ENCODE results near the gene MGME1.
"Not testable (repeated sequence)": the region's sequence is repeated elsewhere in the genome, so short reads cannot be mapped to it uniquely, and the experiment has no call there.

MGME1 gene

DNA sequence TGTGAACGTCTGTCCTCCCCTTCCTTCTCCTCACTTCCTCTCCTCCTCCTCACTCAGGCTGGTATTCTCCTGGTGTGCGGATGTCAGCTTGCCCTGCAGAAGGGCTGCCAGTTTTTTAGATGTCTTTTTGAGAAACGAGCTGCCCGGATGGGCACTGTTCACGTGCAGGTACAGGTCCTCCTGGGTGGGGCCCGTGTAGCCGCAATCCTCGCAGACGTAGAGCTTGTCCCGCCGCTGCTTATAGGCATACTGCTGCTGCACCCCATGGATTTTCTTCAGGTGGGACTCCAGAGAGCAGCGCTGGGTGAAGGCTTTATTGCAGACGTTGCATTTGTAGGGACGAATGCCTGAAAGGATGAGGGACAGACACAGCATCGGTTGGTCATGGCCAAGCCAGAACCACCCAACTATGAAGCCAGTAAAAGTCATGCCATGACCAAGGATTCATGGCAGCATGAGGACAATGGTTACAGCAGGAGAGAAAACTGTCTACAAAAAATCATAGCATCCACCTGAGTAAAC lies 55.8 kb downstream of the MGME1 start:
- no peak overlapping the region for H3K4me3 ChIP-seq (ENCODE audit: severe bottlenecking)

GRCh38 chr20:18027011-18027410 lies 58.2 kb downstream of the MGME1 start:
- 0 out of 2 replicates have a peak, but pooled peaks cover 10% of the 10 kb centered on the region for H3K36me3 ChIP-seq (ENCODE audit: low read depth)
- ATAC-seq (ENCODE audit: low read depth); H3K9me3 ChIP-seq (ENCODE audit: severe bottlenecking); H3K4me3 ChIP-seq (ENCODE audit: severe bottlenecking); H3K4me1 ChIP-seq (ENCODE audit: insufficient read depth, poor library complexity, severe bottlenecking); H3K27me3 ChIP-seq (ENCODE audit: insufficient read depth, poor library complexity, severe bottlenecking); H3K27ac ChIP-seq (ENCODE audit: poor library complexity, severe bottlenecking); DNase-seq (ENCODE audit: low spot score): not testable (repeated sequence)

More for the DNA sequence above, 55.8 kb downstream of the MGME1 start:
- Histone ChIP-seq H3K36me3 (ENCODE audit: low read depth) (peaks cover 15% of the 10 kb centered on the region), H3K4me1 (ENCODE audit: insufficient read depth, poor library complexity, severe bottlenecking) (no peaks in the 10 kb centered on the region), H3K27me3 (ENCODE audit: insufficient read depth, poor library complexity, severe bottlenecking) (no peaks in the 10 kb centered on the region), H3K9me3 (ENCODE audit: severe bottlenecking) (no peaks in the 10 kb centered on the region), H3K27ac (ENCODE audit: poor library complexity, severe bottlenecking) (no peak overlapping the region)
- TF ChIP-seq, protein P1, sequence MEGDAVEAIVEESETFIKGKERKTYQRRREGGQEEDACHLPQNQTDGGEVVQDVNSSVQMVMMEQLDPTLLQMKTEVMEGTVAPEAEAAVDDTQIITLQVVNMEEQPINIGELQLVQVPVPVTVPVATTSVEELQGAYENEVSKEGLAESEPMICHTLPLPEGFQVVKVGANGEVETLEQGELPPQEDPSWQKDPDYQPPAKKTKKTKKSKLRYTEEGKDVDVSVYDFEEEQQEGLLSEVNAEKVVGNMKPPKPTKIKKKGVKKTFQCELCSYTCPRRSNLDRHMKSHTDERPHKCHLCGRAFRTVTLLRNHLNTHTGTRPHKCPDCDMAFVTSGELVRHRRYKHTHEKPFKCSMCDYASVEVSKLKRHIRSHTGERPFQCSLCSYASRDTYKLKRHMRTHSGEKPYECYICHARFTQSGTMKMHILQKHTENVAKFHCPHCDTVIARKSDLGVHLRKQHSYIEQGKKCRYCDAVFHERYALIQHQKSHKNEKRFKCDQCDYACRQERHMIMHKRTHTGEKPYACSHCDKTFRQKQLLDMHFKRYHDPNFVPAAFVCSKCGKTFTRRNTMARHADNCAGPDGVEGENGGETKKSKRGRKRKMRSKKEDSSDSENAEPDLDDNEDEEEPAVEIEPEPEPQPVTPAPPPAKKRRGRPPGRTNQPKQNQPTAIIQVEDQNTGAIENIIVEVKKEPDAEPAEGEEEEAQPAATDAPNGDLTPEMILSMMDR (IDR thresholded peaks at IDR 0.05; ENCODE audit: poor library complexity, severe bottlenecking) = no peak
- ATAC-seq (ENCODE audit: low read depth) (no peak), DNase-seq (ENCODE audit: low spot score) (no peak)

DNA sequence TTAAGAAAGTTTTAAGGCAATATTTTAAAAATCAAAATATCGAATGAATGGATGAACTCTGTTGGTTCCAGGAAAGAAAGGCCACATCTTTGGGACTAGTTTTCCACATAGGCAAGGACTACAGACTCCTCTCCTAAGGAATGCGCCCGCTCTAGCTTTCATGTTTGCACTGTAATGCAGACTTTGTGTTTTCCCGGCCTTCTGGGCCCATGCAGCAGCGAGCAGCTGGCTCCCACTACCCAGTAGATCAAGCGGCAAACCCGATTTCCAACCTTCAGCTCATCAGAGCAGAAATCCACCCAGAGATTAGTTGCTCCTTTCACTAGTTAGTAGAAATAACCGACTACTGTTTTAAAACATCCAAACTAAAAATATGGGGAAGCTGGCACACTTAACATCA lies 61.2 kb downstream of the MGME1 start:
- H3K4me3 ChIP-seq (ENCODE audit: severe bottlenecking) = no peak overlapping the region
- no peaks in the 10 kb centered on the region for H3K27me3 ChIP-seq (ENCODE audit: insufficient read depth, poor library complexity, severe bottlenecking)
- DNase-seq (ENCODE audit: low spot score) (no peak), ATAC-seq (ENCODE audit: low read depth) (no peak)
- H3K36me3 ChIP-seq (ENCODE audit: low read depth) = peaks cover 6% of the 10 kb centered on the region; the same call in 1 of the 2 replicates
- no peaks in the 10 kb centered on the region for H3K4me1 ChIP-seq (ENCODE audit: insufficient read depth, poor library complexity, severe bottlenecking)
- H3K9me3 ChIP-seq (ENCODE audit: severe bottlenecking) = no peaks in the 10 kb centered on the region
- H3K27ac ChIP-seq (ENCODE audit: poor library complexity, severe bottlenecking) = no peak overlapping the region
- TF ChIP-seq, protein P1 (IDR thresholded peaks at IDR 0.05; ENCODE audit: poor library complexity, severe bottlenecking) = no peak

DNA sequence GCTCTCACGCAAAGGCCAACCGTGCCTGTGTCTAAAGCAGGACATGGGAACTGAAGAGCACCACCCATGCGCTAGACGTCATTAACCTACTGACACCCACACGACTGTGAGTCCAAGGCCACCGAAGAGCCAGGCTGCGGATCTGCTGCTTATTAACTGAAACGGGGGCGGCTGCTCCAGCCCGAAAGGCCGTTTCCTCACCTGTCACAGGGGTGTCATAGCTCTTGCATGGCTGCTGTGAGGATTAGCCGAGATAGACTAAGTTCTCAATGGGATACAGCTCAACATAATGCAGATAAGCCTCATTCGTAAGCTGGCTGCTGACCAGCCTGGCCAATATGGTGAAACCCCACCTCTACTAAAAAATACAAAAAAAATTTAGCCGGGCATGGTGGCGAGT lies 62.2 kb downstream of the MGME1 start:
- ATAC-seq (ENCODE audit: low read depth) (no peak), DNase-seq (ENCODE audit: low spot score) (no peak)
- no peaks in the 10 kb centered on the region for H3K9me3 ChIP-seq (ENCODE audit: severe bottlenecking)
- TF ChIP-seq, protein P1 (IDR thresholded peaks at IDR 0.05; ENCODE audit: poor library complexity, severe bottlenecking) = no peak
- H3K4me3 ChIP-seq (ENCODE audit: severe bottlenecking) = no peak overlapping the region
- no peak overlapping the region for H3K27ac ChIP-seq (ENCODE audit: poor library complexity, severe bottlenecking)
- no peaks in the 10 kb centered on the region for H3K27me3 ChIP-seq (ENCODE audit: insufficient read depth, poor library complexity, severe bottlenecking)
- H3K4me1 ChIP-seq (ENCODE audit: insufficient read depth, poor library complexity, severe bottlenecking) = no peaks in the 10 kb centered on the region
- H3K36me3 ChIP-seq (ENCODE audit: low read depth) = peaks cover 15% of the 10 kb centered on the region

DNA sequence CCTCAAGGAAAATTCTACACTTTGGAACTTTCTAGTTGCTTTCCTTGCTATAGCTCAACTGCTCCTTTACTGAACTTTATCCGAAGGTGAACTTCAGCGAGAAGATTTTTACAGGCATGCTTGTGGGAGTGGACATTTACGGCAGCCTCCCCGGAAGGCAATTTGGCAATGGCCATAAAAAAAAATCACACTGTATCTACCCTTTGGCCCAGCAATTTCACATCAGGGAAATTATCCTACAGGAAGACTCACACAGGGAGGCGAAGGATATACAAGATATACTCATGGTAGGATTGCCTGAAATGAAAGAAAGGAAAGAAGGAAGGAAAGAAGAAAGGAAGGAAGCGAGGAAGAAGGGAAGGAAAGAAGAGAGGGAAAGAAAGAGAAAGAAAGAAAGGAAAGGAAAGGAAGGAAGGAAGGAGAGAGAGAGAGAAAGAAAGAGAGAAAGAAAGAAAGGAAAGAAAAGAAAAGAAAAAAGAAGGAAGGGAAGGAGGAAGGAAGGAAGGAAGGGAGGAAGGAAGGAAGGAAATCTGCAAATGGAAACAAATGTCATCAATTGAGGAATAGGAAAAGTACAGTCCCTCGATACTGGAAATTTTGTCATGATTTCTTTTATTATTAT lies 63.2 kb downstream of the MGME1 start:
- TF ChIP-seq, protein P1 (IDR thresholded peaks at IDR 0.05; ENCODE audit: poor library complexity, severe bottlenecking) = no peak
- no peaks in the 10 kb centered on the region for H3K4me1 ChIP-seq (ENCODE audit: insufficient read depth, poor library complexity, severe bottlenecking)
- peaks cover 15% of the 10 kb centered on the region for H3K36me3 ChIP-seq (ENCODE audit: low read depth)
- H3K27me3 ChIP-seq (ENCODE audit: insufficient read depth, poor library complexity, severe bottlenecking) = no peaks in the 10 kb centered on the region
- H3K27ac ChIP-seq (ENCODE audit: poor library complexity, severe bottlenecking) = no peak overlapping the region
- no peaks in the 10 kb centered on the region for H3K9me3 ChIP-seq (ENCODE audit: severe bottlenecking)
- H3K4me3 ChIP-seq (ENCODE audit: severe bottlenecking) = no peak overlapping the region
- ATAC-seq (ENCODE audit: low read depth) (no peak), DNase-seq (ENCODE audit: low spot score) (no peak)

Measured in RWPE2 (cell line).